ENCODE measurements around the gene SIVA1. TPM values are rescaled to one million over a fixed set of nuclear protein-coding genes. Genes with fewer than 3 reads are reported as not detected.

The SIVA1 gene
- total and polyA plus RNA-seq, 7 experiments from 2014 or later, result 61.4 to 276 (median 91.6) TPM

DNA sequence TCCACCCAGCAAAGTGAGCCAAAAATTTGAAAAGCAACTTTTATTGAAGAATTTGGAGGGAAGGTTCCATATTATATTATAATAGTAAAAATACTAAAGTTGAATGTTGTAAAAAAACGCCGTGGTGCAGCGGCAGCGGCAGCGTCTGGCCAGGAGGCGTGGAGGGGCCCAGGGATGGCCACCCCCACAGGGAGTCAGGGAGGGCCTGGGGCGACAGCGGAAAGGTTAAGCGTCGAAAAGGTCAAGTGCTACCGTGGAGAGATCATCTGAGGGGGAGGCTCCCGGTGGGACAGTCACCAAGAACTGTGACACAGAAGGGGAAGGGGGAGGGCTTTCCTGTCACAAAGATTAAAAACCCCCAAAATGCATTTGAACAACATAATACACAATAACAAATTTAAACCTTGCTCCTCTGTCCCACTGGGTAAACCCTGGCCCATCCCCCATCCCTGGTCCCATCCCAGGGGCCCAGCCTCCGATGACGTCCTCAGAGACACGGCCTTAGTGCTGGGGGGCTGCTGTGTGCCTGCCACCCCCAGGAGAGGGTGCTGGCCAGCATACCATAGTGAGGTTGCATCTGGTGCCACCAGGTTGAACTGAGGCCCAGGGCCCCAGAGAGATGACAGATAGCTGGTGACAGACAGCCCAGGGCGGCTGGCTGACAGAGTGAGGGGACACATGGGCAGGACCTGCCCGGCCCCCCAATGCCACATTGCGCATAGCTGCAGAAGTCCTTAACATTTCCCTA is 16.6 kb downstream of the SIVA1 start:
- Mint-ChIP-seq H3K9me3 (peaks cover 0 to 4% (median 0%) of the 10 kb centered on the region in 11 donors), H3K36me3 (peaks cover 0 to 29% (median 7%) of the 10 kb centered on the region in 5 donors), H3K4me1 (peaks cover 0 to 10% (median 2%) of the 10 kb centered on the region in 7 donors), H3K4me3 (no peak overlapping the region), H3K27ac (peak overlapping the region in 1 of 9 donors; percentile 19), H3K27me3 (no peaks in the 10 kb centered on the region)
- peaks cover 0 to 39% (median 4%) of the 10 kb centered on the region in 3 experiments for H3K36me3 ChIP-seq (ENCODE audit: control insufficient read depth in 2 of 3, insufficient read depth in 3 of 3, low read length in 3 of 3)
- ChIA-PET CTCF (interaction anchor here (0.7 to 1.9 kb wide), 9 partner anchors 17 to 112 kb away, joined by 3 to 26 read pairs (median 4); partner anchors contain the start of gene SIVA1), POLR2A (interaction anchor here (1.2 to 2.1 kb wide), 5 partner anchors 17 to 57 kb away, joined by 3 to 12 read pairs (median 5); partner anchors contain the start of genes SIVA1 and ZBTB42)
- H3K27me3 ChIP-seq (ENCODE audit: control insufficient read depth in 2 of 2, insufficient read depth in 2 of 2, low read length in 2 of 2), result no peaks in the 10 kb centered on the region
- H3K9me3 ChIP-seq (ENCODE audit: control insufficient read depth in 2 of 3, low read length in 3 of 3), result peaks cover 0 to 4% (median 0%) of the 10 kb centered on the region in 3 experiments
- ATAC-seq, result no peak
- intact Hi-C loops (cut with micrococcal nuclease), result loop anchor here in 1 of 2 donors (5.0 kb wide), 1 partner anchor 47 kb away; the partner anchor contains the start of gene ADSS1
- DNase-seq, result no peak
- H3K4me1 ChIP-seq (ENCODE audit: control insufficient read depth in 2 of 2, insufficient read depth in 2 of 2, low read length in 2 of 2), result no peaks in the 10 kb centered on the region
- H3K27ac ChIP-seq (ENCODE audit: low read depth, low read length), result no peak overlapping the region
- H3K4me3 ChIP-seq (ENCODE audit: low read length), result no peak overlapping the region

DNA sequence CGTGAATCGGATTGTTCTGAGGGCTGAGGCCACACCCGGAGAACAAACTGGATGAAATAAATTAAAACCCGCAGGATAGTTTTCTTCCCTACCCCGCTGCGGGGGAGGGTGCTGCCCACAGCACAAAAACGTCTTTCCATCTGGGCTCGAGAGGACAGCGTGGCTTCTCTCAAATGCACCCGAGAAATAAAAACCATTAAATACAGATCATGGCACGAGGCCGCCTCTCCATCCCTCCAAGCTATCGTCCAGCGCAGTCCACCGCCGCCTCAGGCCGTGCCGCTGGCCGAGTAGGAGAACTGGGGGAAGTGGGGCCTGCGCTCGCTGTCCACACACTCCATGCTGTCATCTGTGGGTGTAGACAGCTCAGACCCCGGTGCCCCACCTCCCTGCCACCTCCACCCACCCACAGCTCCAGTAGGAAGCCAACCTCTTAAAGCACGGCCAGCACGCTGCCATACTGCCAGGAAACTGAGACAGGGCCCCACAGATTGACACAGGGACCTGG is 17.2 kb downstream of the SIVA1 start:
- Histone ChIP-seq H3K36me3 (ENCODE audit: control insufficient read depth in 2 of 3, insufficient read depth in 3 of 3, low read length in 3 of 3) (peaks cover 0 to 43% (median 4%) of the 10 kb centered on the region in 3 experiments), H3K27ac (ENCODE audit: low read depth, low read length) (no peak overlapping the region), H3K27me3 (ENCODE audit: control insufficient read depth in 2 of 2, insufficient read depth in 2 of 2, low read length in 2 of 2) (no peaks in the 10 kb centered on the region), H3K4me1 (ENCODE audit: control insufficient read depth in 2 of 2, insufficient read depth in 2 of 2, low read length in 2 of 2) (no peaks in the 10 kb centered on the region), H3K9me3 (ENCODE audit: control insufficient read depth in 2 of 3, low read length in 3 of 3) (peaks cover 0 to 4% (median 0%) of the 10 kb centered on the region in 3 experiments), H3K4me3 (ENCODE audit: low read length) (no peak overlapping the region)
- ChIA-PET CTCF (interaction anchor here (0.7 to 1.8 kb wide), 4 partner anchors 16 to 56 kb away, joined by 3 to 7 read pairs (median 4); partner anchors contain the start of gene SIVA1), POLR2A (interaction anchor here (0.6 to 2.1 kb wide), 5 partner anchors 17 to 420 kb away, joined by 3 to 12 read pairs (median 3); partner anchors contain the start of gene SIVA1)
- DNase-seq (no peak), ATAC-seq (no peak)
- Mint-ChIP-seq H3K27me3 (no peaks in the 10 kb centered on the region), H3K9me3 (peaks cover 0 to 4% (median 0%) of the 10 kb centered on the region in 11 donors), H3K36me3 (peaks cover 0 to 29% (median 7%) of the 10 kb centered on the region in 5 donors), H3K4me3 (no peak overlapping the region), H3K27ac (no peak overlapping the region), H3K4me1 (peaks cover 0 to 10% (median 2%) of the 10 kb centered on the region in 7 donors)
- intact Hi-C loops (cut with micrococcal nuclease), result no loop called here

DNA sequence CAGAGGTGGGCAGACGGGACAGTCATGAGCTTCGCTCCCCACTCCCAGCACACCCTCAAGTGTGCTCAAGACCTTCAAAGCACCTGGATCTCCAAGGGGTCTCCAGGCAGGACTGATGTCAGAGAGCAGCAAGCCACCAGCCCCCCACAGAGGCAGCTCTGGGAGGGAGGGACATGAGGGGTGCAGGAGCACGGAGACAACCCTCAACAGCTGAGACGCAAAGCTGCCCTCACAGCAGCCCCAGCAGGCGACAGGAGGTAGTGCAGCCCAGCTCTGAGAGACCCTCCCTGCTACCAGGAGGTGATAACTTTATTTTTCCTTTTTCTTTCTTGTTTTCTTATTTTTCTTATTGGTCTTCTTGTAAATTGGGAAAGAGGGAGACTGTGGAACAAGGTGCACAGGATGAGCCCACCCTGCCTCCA is 17.9 kb downstream of the SIVA1 start:
- intact Hi-C loops (cut with micrococcal nuclease), result no loop called here
- no peak overlapping the region for H3K27ac ChIP-seq (ENCODE audit: low read depth, low read length)
- no peaks in the 10 kb centered on the region for H3K4me1 ChIP-seq (ENCODE audit: control insufficient read depth in 2 of 2, insufficient read depth in 2 of 2, low read length in 2 of 2)
- H3K36me3 ChIP-seq (ENCODE audit: control insufficient read depth in 2 of 3, insufficient read depth in 3 of 3, low read length in 3 of 3), result peaks cover 0 to 48% (median 4%) of the 10 kb centered on the region in 3 experiments
- ATAC-seq (no peak), DNase-seq (no peak)
- Mint-ChIP-seq H3K27me3 (no peaks in the 10 kb centered on the region), H3K4me1 (peaks cover 0 to 10% (median 2%) of the 10 kb centered on the region in 7 donors), H3K36me3 (peaks cover 0 to 29% (median 7%) of the 10 kb centered on the region in 5 donors), H3K9me3 (peaks cover 0 to 4% (median 0%) of the 10 kb centered on the region in 11 donors), H3K27ac (peak overlapping the region in 3 of 9 donors; percentile 21 to 63 (median 52)), H3K4me3 (no peak overlapping the region)
- ChIA-PET CTCF (interaction anchor here (0.7 to 1.8 kb wide), 3 partner anchors 16 to 55 kb away, joined by 3 to 7 read pairs (median 6); partner anchors contain the start of gene SIVA1), POLR2A (interaction anchor here (0.6 to 2.1 kb wide), 5 partner anchors 18 to 419 kb away, joined by 3 to 12 read pairs (median 3); partner anchors contain the start of gene SIVA1)
- H3K27me3 ChIP-seq (ENCODE audit: control insufficient read depth in 2 of 2, insufficient read depth in 2 of 2, low read length in 2 of 2), result no peaks in the 10 kb centered on the region
- peaks cover 0 to 4% (median 0%) of the 10 kb centered on the region in 3 experiments for H3K9me3 ChIP-seq (ENCODE audit: control insufficient read depth in 2 of 3, low read length in 3 of 3)
- H3K4me3 ChIP-seq (ENCODE audit: low read length), result no peak overlapping the region

DNA sequence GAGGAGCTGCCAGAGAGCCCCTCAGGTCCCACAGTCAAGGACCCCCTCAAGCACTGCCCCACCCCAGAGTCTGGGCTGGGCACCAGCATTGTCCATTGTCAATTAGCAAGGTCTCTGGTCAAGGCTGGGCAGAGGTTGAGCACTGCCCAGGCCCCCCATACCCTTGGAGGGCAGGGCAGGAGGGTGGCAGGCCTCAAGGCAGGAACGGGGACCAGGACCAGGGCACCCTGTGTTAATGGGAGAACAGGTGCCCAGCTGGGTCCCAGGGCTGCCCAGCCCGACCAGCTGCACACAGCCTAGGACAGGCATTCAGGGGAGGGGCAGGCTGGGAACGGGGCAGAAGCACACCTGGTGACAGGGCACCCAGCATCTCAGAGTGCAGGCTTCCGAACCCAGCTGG is 18.4 kb downstream of the SIVA1 start:
- no peak overlapping the region for H3K4me3 Mint-ChIP-seq
- no peaks in the 10 kb centered on the region for H3K27me3 ChIP-seq (ENCODE audit: control insufficient read depth in 2 of 2, insufficient read depth in 2 of 2, low read length in 2 of 2)

DNA sequence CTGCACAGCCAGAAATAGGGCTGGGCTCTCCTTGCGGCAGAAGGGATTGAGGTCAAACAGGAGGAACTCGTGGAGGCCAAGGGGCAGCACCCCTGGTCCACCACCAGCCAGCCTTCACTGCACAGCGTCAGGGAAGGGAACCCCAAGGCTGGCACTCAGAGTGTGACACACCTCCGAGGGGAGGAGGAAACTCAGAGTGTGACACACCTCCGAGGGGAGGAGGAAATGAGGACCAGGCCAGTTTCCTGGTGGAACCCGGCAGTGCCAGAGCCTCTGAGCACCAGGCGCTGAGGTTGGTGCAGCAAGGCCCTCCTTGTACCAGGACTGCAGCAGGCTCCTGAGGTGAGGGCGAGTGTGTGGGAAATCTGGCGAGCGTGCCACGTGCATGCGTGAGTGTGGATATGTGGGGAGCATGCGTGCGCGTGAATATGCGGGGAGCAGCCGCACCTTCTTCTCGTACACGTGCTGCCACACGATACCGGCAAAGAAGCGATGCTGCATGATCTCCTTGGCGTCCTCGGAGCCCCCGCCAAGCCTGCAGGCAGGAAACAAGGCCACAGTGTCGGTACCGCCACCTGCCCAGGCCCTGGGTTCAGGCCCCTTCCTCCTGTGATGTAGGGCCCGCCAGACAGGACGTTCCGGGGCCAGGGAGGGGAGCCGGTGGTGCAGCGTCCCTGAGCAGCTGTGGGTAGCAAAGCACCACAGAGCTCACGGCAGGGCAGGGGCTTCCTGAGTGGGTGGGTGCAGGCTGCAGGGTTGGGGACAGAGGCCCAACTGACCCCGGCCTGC is 19.2 kb downstream of the SIVA1 start:
- H3K27ac Mint-ChIP-seq, result no peak overlapping the region
- ChIA-PET CTCF (interaction anchor here (1.8 kb wide), 1 partner anchor 19 kb away, joined by 7 read pairs; the partner anchor contains the start of gene SIVA1), POLR2A (no interaction called here)
- Histone ChIP-seq H3K27me3 (ENCODE audit: control insufficient read depth in 2 of 2, insufficient read depth in 2 of 2, low read length in 2 of 2) (no peaks in the 10 kb centered on the region), H3K4me1 (ENCODE audit: control insufficient read depth in 2 of 2, insufficient read depth in 2 of 2, low read length in 2 of 2) (no peaks in the 10 kb centered on the region), H3K4me3 (ENCODE audit: low read length) (no peak overlapping the region), H3K36me3 (ENCODE audit: control insufficient read depth in 2 of 3, insufficient read depth in 3 of 3, low read length in 3 of 3) (peaks cover 0 to 55% (median 4%) of the 10 kb centered on the region in 3 experiments), H3K27ac (ENCODE audit: low read depth, low read length) (no peak overlapping the region), H3K9me3 (ENCODE audit: control insufficient read depth in 2 of 3, low read length in 3 of 3) (peaks cover 0 to 4% (median 0%) of the 10 kb centered on the region in 3 experiments)
- H3K4me1 Mint-ChIP-seq, result peaks cover 0 to 10% (median 2%) of the 10 kb centered on the region in 7 donors
- peaks cover 0 to 4% (median 0%) of the 10 kb centered on the region in 11 donors for H3K9me3 Mint-ChIP-seq
- ATAC-seq (no peak), DNase-seq (no peak)
- no peak overlapping the region for H3K4me3 Mint-ChIP-seq
- H3K36me3 Mint-ChIP-seq, result peaks cover 0 to 34% (median 7%) of the 10 kb centered on the region in 5 donors
- no peaks in the 10 kb centered on the region for H3K27me3 Mint-ChIP-seq
- intact Hi-C loops (cut with micrococcal nuclease), result no loop called here

More for the DNA sequence above, 18.4 kb downstream of the SIVA1 start:
- Mint-ChIP-seq H3K27ac (peak overlapping the region in 1 of 9 donors; percentile 52), H3K36me3 (peaks cover 0 to 31% (median 7%) of the 10 kb centered on the region in 5 donors), H3K9me3 (peaks cover 0 to 4% (median 0%) of the 10 kb centered on the region in 11 donors), H3K4me1 (peaks cover 0 to 10% (median 2%) of the 10 kb centered on the region in 7 donors), H3K27me3 (no peaks in the 10 kb centered on the region)
- ChIA-PET POLR2A (interaction anchor here (1.2 to 2.1 kb wide), 2 partner anchors 19 to 55 kb away, joined by 3 to 12 read pairs; partner anchors contain the start of gene SIVA1), CTCF (interaction anchor here (1.8 kb wide), 1 partner anchor 19 kb away, joined by 7 read pairs; the partner anchor contains the start of gene SIVA1)
- Histone ChIP-seq H3K4me1 (ENCODE audit: control insufficient read depth in 2 of 2, insufficient read depth in 2 of 2, low read length in 2 of 2) (no peaks in the 10 kb centered on the region), H3K27ac (ENCODE audit: low read depth, low read length) (no peak overlapping the region), H3K4me3 (ENCODE audit: low read length) (no peak overlapping the region), H3K36me3 (ENCODE audit: control insufficient read depth in 2 of 3, insufficient read depth in 3 of 3, low read length in 3 of 3) (peaks cover 0 to 48% (median 4%) of the 10 kb centered on the region in 3 experiments), H3K9me3 (ENCODE audit: control insufficient read depth in 2 of 3, low read length in 3 of 3) (peaks cover 0 to 4% (median 0%) of the 10 kb centered on the region in 3 experiments)
- intact Hi-C loops (cut with micrococcal nuclease), result no loop called here
- no peak for DNase-seq
- no peak for ATAC-seq

Data from naive thymus-derived CD4-positive, alpha-beta T cell (primary cell).